ENCODE results near the gene CMPK2. TPM values are rescaled to one million over a fixed set of nuclear protein-coding genes. Genes with fewer than 3 reads are reported as not detected.
"Not testable (repeated sequence)": the region's sequence is repeated elsewhere in the genome, so short reads cannot be mapped to it uniquely, and the experiment has no call there.

The CMPK2 gene
- total RNA-seq, 2 donors from 2014 or later: 2.6 to 3.6 TPM

DNA sequence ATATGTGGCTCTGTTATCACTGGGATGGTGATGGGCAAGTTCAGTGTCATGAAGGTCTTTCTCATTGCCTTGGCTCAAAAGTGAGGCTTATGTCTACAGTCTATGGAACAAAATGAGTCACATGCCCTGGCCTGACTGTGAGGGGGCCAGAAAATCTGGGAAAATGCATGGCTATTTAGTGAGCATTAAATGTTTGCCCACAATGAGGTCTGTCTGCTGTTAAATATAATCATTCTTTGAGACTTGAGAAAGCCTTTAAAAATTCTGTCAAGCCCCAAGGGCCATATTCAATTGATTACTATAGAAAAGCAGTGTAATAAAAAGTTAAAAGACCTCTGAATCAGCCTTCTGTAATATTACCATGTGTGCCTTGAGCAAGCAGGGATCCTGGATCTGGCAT is 46.0 kb upstream of the CMPK2 start:
- intact Hi-C loops (cut with DNase I): loop anchor here (5.0 kb wide), 1 partner anchor 116 kb away; no protein-coding TSS in a partner anchor
- Histone ChIP-seq H3K4me3 (no peak overlapping the region), H3K9ac (ENCODE audit: low read depth in 2 of 2, low read length in 2 of 2) (no peak overlapping the region), H3K36me3 (no peaks in the 10 kb centered on the region), H3K9me3 (no peaks in the 10 kb centered on the region), H3K27me3 (no peaks in the 10 kb centered on the region), H3K27ac (no peak overlapping the region), H3K4me1 (no peaks in the 10 kb centered on the region)
- TF ChIP-seq, protein P1, sequence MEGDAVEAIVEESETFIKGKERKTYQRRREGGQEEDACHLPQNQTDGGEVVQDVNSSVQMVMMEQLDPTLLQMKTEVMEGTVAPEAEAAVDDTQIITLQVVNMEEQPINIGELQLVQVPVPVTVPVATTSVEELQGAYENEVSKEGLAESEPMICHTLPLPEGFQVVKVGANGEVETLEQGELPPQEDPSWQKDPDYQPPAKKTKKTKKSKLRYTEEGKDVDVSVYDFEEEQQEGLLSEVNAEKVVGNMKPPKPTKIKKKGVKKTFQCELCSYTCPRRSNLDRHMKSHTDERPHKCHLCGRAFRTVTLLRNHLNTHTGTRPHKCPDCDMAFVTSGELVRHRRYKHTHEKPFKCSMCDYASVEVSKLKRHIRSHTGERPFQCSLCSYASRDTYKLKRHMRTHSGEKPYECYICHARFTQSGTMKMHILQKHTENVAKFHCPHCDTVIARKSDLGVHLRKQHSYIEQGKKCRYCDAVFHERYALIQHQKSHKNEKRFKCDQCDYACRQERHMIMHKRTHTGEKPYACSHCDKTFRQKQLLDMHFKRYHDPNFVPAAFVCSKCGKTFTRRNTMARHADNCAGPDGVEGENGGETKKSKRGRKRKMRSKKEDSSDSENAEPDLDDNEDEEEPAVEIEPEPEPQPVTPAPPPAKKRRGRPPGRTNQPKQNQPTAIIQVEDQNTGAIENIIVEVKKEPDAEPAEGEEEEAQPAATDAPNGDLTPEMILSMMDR (IDR thresholded peaks at IDR 0.05): no peak
- DNase-seq: no peak

DNA sequence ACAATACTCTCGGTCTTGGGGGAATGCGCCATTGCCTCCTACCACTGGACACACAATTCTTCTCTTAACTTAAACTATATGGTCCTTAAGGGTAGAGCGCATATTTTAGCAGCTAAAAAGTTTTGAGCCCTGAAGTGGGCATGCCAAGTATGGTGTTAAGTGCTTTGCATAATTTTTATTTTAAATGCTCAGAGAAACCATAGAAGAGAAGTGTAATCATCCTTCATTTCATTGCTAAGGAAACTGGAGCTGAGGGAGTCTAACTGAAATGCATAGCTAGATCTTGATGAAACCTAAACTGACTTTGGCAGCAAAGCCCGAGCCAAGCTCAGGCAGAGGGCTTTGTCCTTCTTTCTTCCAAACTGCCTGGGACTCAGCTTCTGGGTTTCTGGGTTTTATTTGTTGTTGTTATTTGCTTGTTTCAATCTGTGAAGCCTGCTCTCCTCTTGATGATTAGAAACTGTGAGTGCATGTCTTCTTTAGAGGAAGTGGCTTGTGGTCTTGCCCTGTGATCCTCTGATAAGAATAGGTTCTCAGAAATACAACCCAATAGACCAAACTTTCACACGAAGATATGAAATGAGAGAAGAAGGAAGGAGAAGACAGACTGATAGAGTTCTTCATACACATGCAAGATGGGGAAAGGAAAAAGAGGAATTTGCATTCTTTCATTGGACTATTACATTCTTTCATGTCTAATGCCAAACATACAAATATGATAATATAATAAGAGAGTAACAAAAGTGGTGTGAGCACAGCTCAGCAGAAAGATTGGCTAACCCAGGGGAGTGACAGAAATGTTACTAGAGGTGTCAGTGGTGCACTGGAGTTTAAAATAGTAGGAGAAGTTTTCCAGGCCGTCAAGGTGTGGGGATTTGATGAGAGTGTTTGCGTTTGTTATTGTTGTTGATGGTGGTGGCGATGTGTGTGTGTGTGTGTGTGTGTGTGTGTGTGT is 44.0 kb upstream of the CMPK2 start:
- Histone ChIP-seq H3K4me1 (no peaks in the 10 kb centered on the region), H3K4me3 (no peak overlapping the region), H3K36me3 (no peaks in the 10 kb centered on the region), H3K9ac (ENCODE audit: low read depth in 2 of 2, low read length in 2 of 2) (no peak overlapping the region), H3K9me3 (no peaks in the 10 kb centered on the region), H3K27ac (no peak overlapping the region), H3K27me3 (no peaks in the 10 kb centered on the region)
- DNase-seq: no peak
- TF ChIP-seq, protein P1 (IDR thresholded peaks at IDR 0.05): no peak
- intact Hi-C loops (cut with DNase I): loop anchor here (5.0 kb wide), 1 partner anchor 118 kb away; no protein-coding TSS in a partner anchor

DNA sequence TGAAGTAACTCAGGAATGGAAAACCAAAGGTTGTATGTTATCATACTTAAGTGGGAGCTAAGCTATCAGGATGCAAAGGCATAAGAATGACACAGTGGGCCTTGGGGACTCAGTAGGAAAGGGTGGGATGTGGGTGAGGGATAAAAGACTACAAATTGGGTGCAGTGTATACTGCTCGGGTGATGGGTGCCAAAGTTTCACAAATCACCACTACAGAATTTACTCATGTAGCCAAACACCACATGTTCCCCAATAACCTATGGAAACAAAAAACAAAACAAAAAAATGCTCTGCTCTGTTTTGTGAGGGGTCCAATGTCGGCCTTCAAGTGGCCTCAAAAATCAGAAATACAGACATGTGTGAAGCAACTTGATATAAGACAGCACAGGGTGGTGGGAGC is 42.6 kb upstream of the CMPK2 start:
- no peaks in the 10 kb centered on the region for H3K36me3 ChIP-seq

DNA sequence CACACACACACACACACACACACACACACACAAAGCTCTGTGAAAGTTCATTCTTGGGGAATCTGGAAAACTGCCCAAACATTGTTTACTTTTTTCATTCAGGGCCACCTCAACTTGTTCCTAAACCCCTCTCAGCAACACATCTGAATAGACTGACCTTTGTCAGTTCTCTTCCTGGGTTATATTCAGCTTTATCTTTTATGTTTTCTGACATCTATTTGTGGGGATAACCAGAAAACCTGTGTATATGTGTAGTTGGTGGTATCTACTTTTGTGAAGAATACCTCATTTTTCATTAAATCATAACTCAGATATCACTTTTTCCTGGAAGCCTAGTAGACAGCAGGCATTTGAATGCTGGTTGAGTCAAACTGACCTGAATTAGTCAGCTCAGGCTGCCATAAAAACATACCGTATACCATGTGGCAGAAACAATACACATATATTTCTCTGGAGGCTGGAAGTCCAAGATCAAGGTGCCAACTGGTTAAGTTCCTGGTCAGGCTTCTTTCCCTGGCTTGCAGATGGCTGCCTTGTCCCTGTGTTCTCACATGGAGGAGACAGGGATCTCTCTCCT is 40.5 kb upstream of the CMPK2 start:
- Histone ChIP-seq H3K4me3 (no peak overlapping the region), H3K4me1 (no peaks in the 10 kb centered on the region), H3K27ac (no peak overlapping the region), H3K9me3 (no peaks in the 10 kb centered on the region), H3K27me3 (no peaks in the 10 kb centered on the region), H3K9ac (ENCODE audit: low read depth in 2 of 2, low read length in 2 of 2) (no peak overlapping the region), H3K36me3 (no peaks in the 10 kb centered on the region)
- intact Hi-C loops (cut with DNase I): no loop called here
- TF ChIP-seq, protein P1 (IDR thresholded peaks at IDR 0.05): no peak
- DNase-seq: no peak

More for the DNA sequence above, 42.6 kb upstream of the CMPK2 start:
- H3K9me3 ChIP-seq: no peaks in the 10 kb centered on the region
- H3K27me3 ChIP-seq: no peaks in the 10 kb centered on the region
- H3K4me1 ChIP-seq: no peaks in the 10 kb centered on the region
- DNase-seq: no peak
- no peak overlapping the region for H3K27ac ChIP-seq
- TF ChIP-seq, protein P1 (IDR thresholded peaks at IDR 0.05): no peak
- no peak overlapping the region for H3K4me3 ChIP-seq
- no peak overlapping the region for H3K9ac ChIP-seq (ENCODE audit: low read depth in 2 of 2, low read length in 2 of 2)
- intact Hi-C loops (cut with DNase I): no loop called here

DNA sequence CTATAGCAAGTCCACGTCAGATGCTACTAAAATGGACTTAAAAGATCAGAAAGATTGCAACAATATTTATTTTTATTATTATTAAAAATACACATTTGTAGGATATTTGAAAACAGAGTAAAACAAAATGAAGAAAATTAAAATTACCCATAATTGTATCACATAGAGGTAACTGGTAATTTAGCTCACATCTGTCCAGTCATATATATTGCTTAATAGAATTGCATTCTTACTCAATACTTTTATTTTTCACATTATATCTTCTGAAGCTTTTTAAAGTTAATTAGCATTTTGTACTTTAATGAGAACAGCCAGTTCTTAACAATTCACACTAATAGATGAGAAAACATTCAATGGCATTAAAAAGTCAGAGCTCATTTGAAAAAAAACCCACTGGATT is 40.0 kb upstream of the CMPK2 start:
- no peaks in the 10 kb centered on the region for H3K27me3 ChIP-seq
- no peaks in the 10 kb centered on the region for H3K4me1 ChIP-seq
- H3K27ac ChIP-seq: no peak overlapping the region
- H3K36me3 ChIP-seq: no peaks in the 10 kb centered on the region
- no peak overlapping the region for H3K4me3 ChIP-seq
- intact Hi-C loops (cut with DNase I): no loop called here
- H3K9me3 ChIP-seq: no peaks in the 10 kb centered on the region
- DNase-seq: no peak
- TF ChIP-seq, protein P1 (IDR thresholded peaks at IDR 0.05): no peak
- H3K9ac ChIP-seq (ENCODE audit: low read depth in 2 of 2, low read length in 2 of 2): no peak overlapping the region

DNA sequence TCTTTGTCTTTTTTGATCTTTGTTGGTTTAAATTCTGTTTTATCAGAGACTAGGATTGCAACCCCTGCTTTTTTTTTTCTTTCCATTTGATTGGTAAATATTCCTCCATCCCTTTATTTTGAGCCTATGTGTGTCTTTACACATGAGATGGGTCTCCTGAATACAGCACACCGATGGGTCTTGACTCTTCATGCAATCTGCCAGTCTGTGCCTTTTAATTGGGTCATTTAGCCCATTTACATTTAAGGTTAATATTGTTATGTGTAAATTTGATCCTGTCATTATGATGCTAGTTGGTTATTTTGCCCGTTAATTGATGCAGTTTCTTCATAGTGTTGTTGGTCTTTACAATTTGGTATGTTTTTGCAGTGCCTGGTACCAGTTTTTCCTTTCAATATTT is 36.9 kb upstream of the CMPK2 start:
- H3K27me3 ChIP-seq; H3K36me3 ChIP-seq; DNase-seq; H3K27ac ChIP-seq; H3K9ac ChIP-seq (ENCODE audit: low read depth in 2 of 2, low read length in 2 of 2); H3K4me1 ChIP-seq; intact Hi-C loops (cut with DNase I); H3K4me3 ChIP-seq; H3K9me3 ChIP-seq: not testable (repeated sequence)
